Measurements from ENCODE around the gene VWF.
A peak's percentile ranks its signal among the peaks of the same experiment; 100 is the strongest.
"Not testable (repeated sequence)": the region's sequence is repeated elsewhere in the genome, so short reads cannot be mapped to it uniquely, and the experiment has no call there.

The VWF gene

GRCh38 chr12:6029401-6029800 is 95.1 kb downstream of the VWF start:
- DNase-seq, result no peak

GRCh38 chr12:6026998-6027397 is 97.5 kb downstream of the VWF start:
- DNase-seq, result no peak

GRCh38 chr12:6025703-6026298 is 98.7 kb downstream of the VWF start:
- DNase-seq, result not testable (repeated sequence)

- DNase-seq, result not testable (repeated sequence)
Measured at GRCh38 chr12:6024066-6024465, 100.4 kb downstream of the VWF start.

- no peak for DNase-seq
Measured at GRCh38 chr12:6020930-6021329, 103.5 kb downstream of the VWF start.

GRCh38 chr12:6020511-6020910 is 104.0 kb downstream of the VWF start:
- DNase-seq, result not testable (repeated sequence)

- DNase-seq, result not testable (repeated sequence)
Measured at GRCh38 chr12:6019256-6019655, 105.2 kb downstream of the VWF start.

GRCh38 chr12:6018265-6018664 is 106.2 kb downstream of the VWF start:
- DNase-seq, result no peak

- DNase-seq, result no peak
Measured at GRCh38 chr12:6016756-6017155, 107.7 kb downstream of the VWF start.

GRCh38 chr12:6016004-6016403 is 108.5 kb downstream of the VWF start:
- DNase-seq, result not testable (repeated sequence)

- DNase-seq, result not testable (repeated sequence)
Measured at GRCh38 chr12:6015271-6015670, 109.2 kb downstream of the VWF start.

- not testable (repeated sequence) for DNase-seq
Measured at GRCh38 chr12:6010631-6011350, 113.7 kb downstream of the VWF start.

- no peak for DNase-seq
Measured at GRCh38 chr12:5997260-5997659, 127.2 kb downstream of the VWF start.

- DNase-seq, result no peak
Measured at GRCh38 chr12:5996459-5996858, 128.0 kb downstream of the VWF start.

GRCh38 chr12:5989621-5990020 is 134.8 kb downstream of the VWF start:
- DNase-seq, result no peak

GRCh38 chr12:5988659-5989116 is 135.8 kb downstream of the VWF start:
- peak; percentile 43 to 79 for DNase-seq

- no peak for DNase-seq
Measured at GRCh38 chr12:5988088-5988487, 136.4 kb downstream of the VWF start.

GRCh38 chr12:5987573-5987972 is 136.9 kb downstream of the VWF start:
- DNase-seq, result no peak

- no peak for DNase-seq
Measured at GRCh38 chr12:5985471-5985870, 139.0 kb downstream of the VWF start.

GRCh38 chr12:5984873-5985272 is 139.6 kb downstream of the VWF start:
- no peak for DNase-seq

GRCh38 chr12:5982106-5982505 is 142.4 kb downstream of the VWF start:
- no peak for DNase-seq

GRCh38 chr12:5977556-5977955 is 146.9 kb downstream of the VWF start:
- no peak for DNase-seq

GRCh38 chr12:5976711-5977110 is 147.8 kb downstream of the VWF start:
- no peak for DNase-seq

- no peak for DNase-seq
Measured at GRCh38 chr12:5976196-5976595, 148.3 kb downstream of the VWF start.
